Subcutaneous adipose tissue (tissue), 4 donors: Measurements from ENCODE around the gene RALBP1. TPM values are rescaled to one million over a fixed set of nuclear protein-coding genes. Genes with fewer than 3 reads are reported as not detected.

ENCODE experiments used
- CTCF ChIP-seq: fragments of 450-650 bp; IDR thresholded peaks from one replicate; pipeline ENCODE4 v1.5.1; 2016; ENCODE audit warnings: low read depth, mild to moderate bottlenecking, control low read depth, antibody characterized with exemption, moderate library complexity
- total RNA-seq, 4 donors: library from RNA; depleted of rRNA; stranded (reverse); fragments of >200 nt; gene quantifications; one replicate each; pipeline ENCODE4 v1.1.0, GENCODE V29; 2016

Gene RALBP1
- total RNA-seq, 4 donors from 2014 or later: 66.4 to 88.3 (median 76.5) TPM

- no peak for TF ChIP-seq CTCF
Observed at GRCh38 chr18:9547782-9548181, 72.5 kb downstream of the RALBP1 start.

DNA sequence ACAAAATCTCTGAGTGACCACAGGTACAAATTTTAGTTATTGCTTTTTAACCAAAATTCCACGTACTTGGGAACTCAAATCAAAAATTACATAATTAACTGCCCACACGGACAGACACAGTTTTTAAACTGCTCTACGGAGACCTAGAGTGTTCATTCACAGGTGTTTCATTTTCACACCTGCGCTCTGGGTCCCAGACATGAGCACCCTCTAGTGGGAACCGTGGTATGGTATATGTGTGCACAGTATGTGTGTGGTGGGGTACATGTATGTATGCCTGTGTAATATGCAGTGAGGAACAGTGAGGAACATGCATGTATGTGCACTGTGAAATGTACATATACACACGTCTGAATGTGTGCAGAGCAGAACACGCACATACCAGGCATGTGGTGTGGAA, 74.1 kb downstream of the RALBP1 start:
- TF ChIP-seq CTCF: no peak

DNA sequence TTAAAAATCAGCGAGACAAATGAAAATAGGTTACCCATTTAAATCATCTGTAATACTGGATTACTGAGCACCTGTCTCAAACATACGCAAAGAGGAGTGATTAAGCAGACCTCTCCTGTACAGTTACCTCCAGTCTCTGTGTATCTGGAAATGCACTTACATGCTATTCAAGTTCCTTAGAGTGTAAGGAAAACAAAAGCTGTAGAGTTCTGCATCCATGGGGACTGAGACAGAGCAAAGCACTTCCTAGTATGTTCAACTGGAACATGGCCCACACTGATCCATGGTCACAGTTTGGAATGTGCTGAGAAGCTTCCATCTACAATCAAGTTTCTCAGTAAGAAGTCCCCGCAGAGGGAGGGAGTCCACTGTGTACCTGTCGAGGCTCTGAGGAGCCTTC, 75.1 kb downstream of the RALBP1 start:
- TF ChIP-seq CTCF: no peak

GRCh38 chr18:9552191-9552590, 76.9 kb downstream of the RALBP1 start:
- no peak for TF ChIP-seq CTCF

DNA sequence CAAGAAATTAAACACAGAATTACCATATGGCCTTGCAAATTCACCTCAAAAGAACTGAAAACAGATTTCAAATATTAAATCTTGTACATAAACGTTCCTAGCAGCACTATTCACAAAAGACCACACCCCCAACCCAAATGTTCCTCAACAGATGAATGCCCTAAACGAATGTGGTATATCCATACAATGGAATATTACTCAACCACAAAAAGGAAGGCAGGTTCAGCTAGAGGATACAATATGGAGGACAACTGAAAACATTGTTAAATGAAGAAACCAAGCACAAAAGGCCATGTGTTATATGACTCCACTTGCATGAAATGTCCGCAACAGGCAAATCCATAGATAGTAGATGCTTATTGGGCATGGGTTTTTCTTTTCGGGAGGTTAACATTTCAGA, 77.3 kb downstream of the RALBP1 start:
- TF ChIP-seq CTCF: no peak

GRCh38 chr18:9557250-9557943, 82.1 kb downstream of the RALBP1 start:
- no peak for TF ChIP-seq CTCF

- no peak for TF ChIP-seq CTCF
Observed at GRCh38 chr18:9558387-9559064, 83.2 kb downstream of the RALBP1 start.
